A673 (cell line): ENCODE data around the gene RBM42. TPM values are rescaled to one million over a fixed set of nuclear protein-coding genes. Genes with fewer than 3 reads are reported as not detected.
A peak's percentile ranks its signal among the peaks of the same experiment; 100 is the strongest.
"Not testable (repeated sequence)": the region's sequence is repeated elsewhere in the genome, so short reads cannot be mapped to it uniquely, and the experiment has no call there.

Experiments
- BruUV-seq: library from RNA; stranded (reverse); fragments of 400-500 nt; replicated peaks from 2 replicates; lab custom pipeline; 2021; lab: Mats Ljungman, UMichigan
- CTCF ChIA-PET: fragments of 300-600 bp; sonication (Branson Sonifier 250); formaldehyde crosslinking; loops from one replicate; lab custom pipeline; 2022; ENCODE audit warnings: antibody characterized with exemption; lab: Charles Lee
- POLR2A ChIA-PET: fragments of 300-600 bp; sonication (Branson Sonifier 250); formaldehyde crosslinking; loops from one replicate; lab custom pipeline; 2022; ENCODE audit warnings: antibody characterized with exemption; ENCODE audit not compliant: low non-redundant PET; lab: Charles Lee
- DNase-seq: peaks from one replicate; pipeline ENCODE4 v3.0.0-alpha.2; 2015; ENCODE audit warnings: low spot score
- H3K27ac ChIP-seq: fragments of 200-600 bp; sonication (generic); 2 replicates; pipeline ENCODE4 v1.5.1; 2016; ENCODE audit warnings: mixed run types, low read depth, mild to moderate bottlenecking, mixed read lengths, antibody characterized with exemption, low read length; ENCODE audit not compliant: poor library complexity, severe bottlenecking
- H3K27me3 ChIP-seq: fragments of 200-600 bp; sonication (generic); replicated peaks from 2 replicates; pipeline ENCODE4 v1.6.1; 2017; ENCODE audit warnings: mixed run types, low read depth, mild to moderate bottlenecking, mixed read lengths, antibody characterized with exemption, low read length; ENCODE audit not compliant: insufficient read depth, poor library complexity
- H3K36me3 ChIP-seq: fragments of 200-600 bp; sonication (generic); 2 replicates; pipeline ENCODE4 v1.6.1; 2016; ENCODE audit warnings: mixed run types, mild to moderate bottlenecking, mixed read lengths, antibody characterized with exemption, low read length; ENCODE audit not compliant: insufficient read depth, poor library complexity, severe bottlenecking
- H3K4me1 ChIP-seq: fragments of 200-600 bp; sonication (generic); 2 replicates; pipeline ENCODE4 v1.6.1; 2017; ENCODE audit warnings: mixed run types, mild to moderate bottlenecking, mixed read lengths, antibody characterized with exemption, low read length; ENCODE audit not compliant: insufficient read depth, poor library complexity, severe bottlenecking
- H3K4me3 ChIP-seq: fragments of 200-600 bp; sonication (generic); 2 replicates; pipeline ENCODE4 v1.5.1; 2016; ENCODE audit warnings: low read depth, mixed run types, mild to moderate bottlenecking, mixed read lengths, low read length; ENCODE audit not compliant: poor library complexity, severe bottlenecking
- H3K9me3 ChIP-seq: fragments of 200-600 bp; sonication (generic); 2 replicates; pipeline ENCODE4 v1.6.1; 2016; ENCODE audit warnings: mixed run types, low read depth, mild to moderate bottlenecking, mixed read lengths, antibody characterized with exemption, low read length; ENCODE audit not compliant: poor library complexity, severe bottlenecking
- EZH2 ChIP-seq: fragments of 200-600 bp; sonication (generic); IDR thresholded peaks from 2 replicates; pipeline ENCODE4 v1.6.1; 2017; ENCODE audit warnings: borderline replicate concordance, low read depth, mild to moderate bottlenecking, mixed read lengths, antibody characterized with exemption, low read length; ENCODE audit not compliant: poor library complexity, severe bottlenecking
- intact Hi-C: fragments of 100-400 bp; cut with micrococcal nuclease; formaldehyde crosslinking; loops from one replicate; pipeline ENCODE4 v1.10.0; 2022; ENCODE audit not compliant: unreplicated experiment
- total RNA-seq: library from RNA; stranded (reverse); gene quantifications from 2 replicates; pipeline ENCODE4 v1.2.3, GENCODE V29; 2021
- TF ChIP-seq, protein P1 (sequence below): fragments of 300-800, 200-600 bp; sonication (generic); conservative IDR thresholded peaks from 2 replicates; pipeline ENCODE4 v1.5.1; 2017; ENCODE audit warnings: low read depth, mild to moderate bottlenecking, antibody characterized with exemption, low read length, moderate library complexity, mixed read lengths

Gene RBM42
- total RNA-seq, 1 experiment from 2014 or later, result 106 TPM

DNA sequence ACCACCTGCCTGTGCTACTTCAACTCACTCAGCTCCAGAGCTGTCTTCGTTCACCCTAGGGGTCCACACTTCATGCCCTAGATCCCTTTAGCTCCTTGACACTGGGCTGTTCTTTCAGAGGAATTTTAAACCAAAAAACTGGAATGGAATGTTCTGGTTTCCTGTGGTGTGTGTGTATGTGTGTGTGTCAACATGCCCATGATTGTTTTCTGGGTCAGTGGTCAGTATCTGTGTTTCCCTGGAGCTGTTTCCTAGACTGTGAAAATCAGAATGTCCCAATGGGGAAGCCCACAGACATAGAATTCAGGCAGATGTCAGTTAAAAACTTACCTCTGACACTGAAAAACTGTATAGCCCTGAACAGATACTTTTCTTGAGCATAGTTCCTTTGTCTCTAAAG, 41.5 kb upstream of the RBM42 start:
- DNase-seq, result no peak

DNA sequence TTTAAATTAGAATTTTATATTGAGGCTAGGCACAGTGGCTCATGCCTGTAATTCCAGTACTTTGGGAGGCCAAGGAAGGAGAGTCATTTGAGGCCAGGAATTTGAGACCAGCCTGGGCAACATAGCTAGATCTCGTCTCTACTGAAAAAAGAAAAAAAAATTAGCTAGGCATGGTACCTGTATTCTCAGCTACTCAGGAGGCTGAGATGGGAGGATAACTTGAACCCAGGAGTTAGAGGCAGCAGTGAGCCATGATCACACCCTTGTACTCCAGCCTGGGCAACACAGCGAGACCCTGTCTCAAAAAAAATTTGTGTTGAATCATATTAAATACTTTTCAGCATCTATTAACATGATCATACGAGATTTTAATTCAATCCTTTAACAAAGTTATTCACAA, 38.0 kb upstream of the RBM42 start:
- Histone ChIP-seq H3K9me3 (no peaks in the 10 kb centered on the region), H3K36me3 (no peaks in the 10 kb centered on the region), H3K27ac (no peak overlapping the region), H3K27me3 (no peaks in the 10 kb centered on the region), H3K4me1 (no peaks in the 10 kb centered on the region), H3K4me3 (no peak overlapping the region)
- POLR2A ChIA-PET, result no interaction called here
- no TSS peak for BruUV-seq
- CTCF ChIA-PET, result no interaction called here
- intact Hi-C loops, result no loop called here
- no peak for TF ChIP-seq EZH2
- TF ChIP-seq, protein P1, sequence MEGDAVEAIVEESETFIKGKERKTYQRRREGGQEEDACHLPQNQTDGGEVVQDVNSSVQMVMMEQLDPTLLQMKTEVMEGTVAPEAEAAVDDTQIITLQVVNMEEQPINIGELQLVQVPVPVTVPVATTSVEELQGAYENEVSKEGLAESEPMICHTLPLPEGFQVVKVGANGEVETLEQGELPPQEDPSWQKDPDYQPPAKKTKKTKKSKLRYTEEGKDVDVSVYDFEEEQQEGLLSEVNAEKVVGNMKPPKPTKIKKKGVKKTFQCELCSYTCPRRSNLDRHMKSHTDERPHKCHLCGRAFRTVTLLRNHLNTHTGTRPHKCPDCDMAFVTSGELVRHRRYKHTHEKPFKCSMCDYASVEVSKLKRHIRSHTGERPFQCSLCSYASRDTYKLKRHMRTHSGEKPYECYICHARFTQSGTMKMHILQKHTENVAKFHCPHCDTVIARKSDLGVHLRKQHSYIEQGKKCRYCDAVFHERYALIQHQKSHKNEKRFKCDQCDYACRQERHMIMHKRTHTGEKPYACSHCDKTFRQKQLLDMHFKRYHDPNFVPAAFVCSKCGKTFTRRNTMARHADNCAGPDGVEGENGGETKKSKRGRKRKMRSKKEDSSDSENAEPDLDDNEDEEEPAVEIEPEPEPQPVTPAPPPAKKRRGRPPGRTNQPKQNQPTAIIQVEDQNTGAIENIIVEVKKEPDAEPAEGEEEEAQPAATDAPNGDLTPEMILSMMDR, result no peak
- no peak for DNase-seq

More for the DNA sequence above, 41.5 kb upstream of the RBM42 start:
- Histone ChIP-seq H3K36me3 (no peaks in the 10 kb centered on the region), H3K27me3 (peaks cover 11% of the 10 kb centered on the region), H3K4me3 (no peak overlapping the region), H3K9me3 (no peaks in the 10 kb centered on the region), H3K4me1 (no peaks in the 10 kb centered on the region), H3K27ac (no peak overlapping the region)
- CTCF ChIA-PET, result interaction anchor here (0.6 kb wide), 1 partner anchor 107 kb away, joined by 3 read pairs; no protein-coding TSS in a partner anchor
- TF ChIP-seq, protein P1, result no peak
- intact Hi-C loops, result no loop called here
- POLR2A ChIA-PET, result no interaction called here
- BruUV-seq, result no TSS peak

DNA sequence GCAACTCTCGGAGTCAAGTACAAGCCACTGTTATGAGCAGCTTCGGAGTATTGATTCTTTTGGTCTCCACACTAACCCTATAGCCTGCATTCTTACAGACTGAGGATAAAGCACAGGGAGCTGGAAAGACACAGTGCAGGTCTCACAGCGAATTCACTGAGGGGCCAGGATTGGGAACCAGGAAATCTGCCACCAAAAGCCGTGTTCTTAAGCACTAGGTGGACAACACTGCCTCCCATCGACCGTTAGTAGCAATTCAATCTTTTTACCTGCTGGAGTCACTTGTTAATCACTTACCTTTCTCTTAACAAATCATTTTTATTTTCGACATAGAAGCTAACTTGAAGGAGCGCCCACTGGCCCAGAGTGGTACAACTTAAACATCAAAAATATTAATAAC, 36.6 kb upstream of the RBM42 start:
- ChIA-PET POLR2A (no interaction called here), CTCF (no interaction called here)
- peak; percentile 45 for DNase-seq
- Histone ChIP-seq H3K9me3 (no peaks in the 10 kb centered on the region), H3K27me3 (no peaks in the 10 kb centered on the region), H3K36me3 (no peaks in the 10 kb centered on the region), H3K4me3 (no peak overlapping the region), H3K27ac (no peak overlapping the region), H3K4me1 (no peaks in the 10 kb centered on the region)
- BruUV-seq, result no TSS peak
- intact Hi-C loops, result no loop called here
- no peak for TF ChIP-seq EZH2
- TF ChIP-seq, protein P1, result peak; percentile 61

DNA sequence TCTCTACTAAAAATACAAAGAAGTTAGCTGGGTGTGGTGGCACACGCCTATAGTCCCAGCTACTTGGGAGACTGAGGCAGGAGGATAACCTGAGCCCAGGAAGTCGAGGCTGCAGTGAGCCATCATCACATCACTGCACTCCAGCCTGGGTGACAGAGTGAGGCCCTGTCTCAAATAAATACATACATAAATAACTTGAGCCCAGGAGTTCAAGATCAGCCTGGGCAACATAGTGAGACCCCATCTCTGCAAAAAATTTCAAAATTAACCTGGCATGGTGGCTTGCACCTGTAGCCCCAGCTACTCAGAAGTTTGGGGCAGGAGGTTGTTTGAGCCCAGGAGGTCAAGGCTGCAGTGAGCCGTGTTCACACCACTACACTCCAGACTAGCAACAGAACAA, 33.8 kb upstream of the RBM42 start:
- POLR2A ChIA-PET, result interaction anchor here (0.6 kb wide), 1 partner anchor 327 kb away, joined by 4 read pairs; no protein-coding TSS in a partner anchor
- BruUV-seq, result not testable (repeated sequence)

More for the DNA sequence above, 33.8 kb upstream of the RBM42 start:
- H3K27me3 ChIP-seq, H3K4me3 ChIP-seq, CTCF ChIA-PET, DNase-seq, H3K36me3 ChIP-seq, H3K9me3 ChIP-seq, intact Hi-C loops, H3K27ac ChIP-seq, H3K4me1 ChIP-seq: not testable (repeated sequence)
